GM18517 (cell line): Measurements from ENCODE around the gene SHC1.

ENCODE experiments used
- ATAC-seq: cut with Tn5 transposase; IDR thresholded peaks from one replicate; pipeline ENCODE4 v1.9.1; 2021; ENCODE audit warnings: mild to moderate bottlenecking, moderate library complexity; ENCODE audit not compliant: unreplicated experiment

SHC1 gene

DNA sequence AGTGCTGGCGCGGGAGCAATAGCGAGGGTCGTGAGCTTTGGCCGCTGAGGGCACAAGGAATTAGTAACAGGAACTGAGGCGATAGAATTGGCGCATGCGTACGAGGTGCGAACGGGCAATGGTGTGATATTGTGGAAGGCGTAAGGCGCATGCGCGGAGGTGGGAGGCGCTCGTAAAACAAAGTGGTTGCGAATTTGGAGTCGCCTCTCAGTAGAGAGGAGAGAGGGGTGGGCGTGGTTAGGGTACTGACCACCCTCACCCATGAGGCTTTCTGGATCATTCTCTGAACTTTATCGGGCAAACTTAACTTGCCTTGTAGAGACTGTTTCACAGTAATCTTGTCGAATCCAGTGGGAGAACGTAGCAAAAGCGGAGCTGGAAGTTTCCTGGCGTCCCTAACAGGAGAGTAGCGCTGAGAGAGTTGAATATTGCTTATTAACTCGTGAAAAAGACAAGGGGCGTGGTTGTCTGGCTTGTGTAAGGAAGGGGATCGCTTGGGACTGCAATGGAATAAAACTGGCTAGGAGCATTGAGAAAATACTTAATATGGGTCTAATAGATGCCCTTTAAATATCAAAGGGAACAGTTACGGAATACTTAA lies 4.4 kb upstream of the SHC1 start:
- peak; percentile 45 for ATAC-seq

DNA sequence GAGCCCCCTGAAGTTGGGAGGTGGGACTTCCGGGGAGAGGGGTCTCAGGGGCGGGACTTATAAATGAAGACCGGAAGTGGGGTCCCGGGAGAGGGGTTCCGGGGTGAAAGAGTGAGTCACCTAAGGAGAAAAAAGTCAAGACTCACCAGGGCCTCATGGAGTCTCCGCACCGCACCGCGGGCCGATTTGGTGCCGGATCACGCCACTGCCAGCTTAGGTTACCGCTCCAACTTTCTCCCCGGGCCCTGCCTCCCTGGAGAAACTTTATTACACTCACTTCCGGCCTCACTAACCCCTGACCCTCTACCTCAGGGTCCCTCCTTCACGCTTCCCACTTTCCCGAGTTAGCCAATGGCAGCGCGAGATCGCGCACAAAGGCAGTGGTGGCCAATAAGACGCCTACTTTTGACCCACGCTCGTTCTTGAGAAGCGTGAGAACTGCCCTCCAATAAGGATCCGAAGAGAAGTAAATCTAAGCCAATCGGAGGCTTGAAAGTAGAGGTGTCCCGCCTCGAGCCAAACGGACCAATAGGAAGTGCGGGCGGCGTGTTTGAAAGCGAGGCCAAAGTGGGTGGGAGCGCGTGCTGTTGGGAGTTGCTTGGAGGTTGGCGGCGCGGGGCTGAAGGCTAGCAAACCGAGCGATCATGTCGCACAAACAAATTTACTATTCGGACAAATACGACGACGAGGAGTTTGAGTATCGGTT lies 3.7 kb upstream of the SHC1 start, which contains the start of gene CKS1B:
TSS of gene CKS1B (plus strand) at position 580 of the 706 bp plus-strand sequence. CDS start at position 645, 65 bp downstream.
- peak; percentile 73 for ATAC-seq

DNA sequence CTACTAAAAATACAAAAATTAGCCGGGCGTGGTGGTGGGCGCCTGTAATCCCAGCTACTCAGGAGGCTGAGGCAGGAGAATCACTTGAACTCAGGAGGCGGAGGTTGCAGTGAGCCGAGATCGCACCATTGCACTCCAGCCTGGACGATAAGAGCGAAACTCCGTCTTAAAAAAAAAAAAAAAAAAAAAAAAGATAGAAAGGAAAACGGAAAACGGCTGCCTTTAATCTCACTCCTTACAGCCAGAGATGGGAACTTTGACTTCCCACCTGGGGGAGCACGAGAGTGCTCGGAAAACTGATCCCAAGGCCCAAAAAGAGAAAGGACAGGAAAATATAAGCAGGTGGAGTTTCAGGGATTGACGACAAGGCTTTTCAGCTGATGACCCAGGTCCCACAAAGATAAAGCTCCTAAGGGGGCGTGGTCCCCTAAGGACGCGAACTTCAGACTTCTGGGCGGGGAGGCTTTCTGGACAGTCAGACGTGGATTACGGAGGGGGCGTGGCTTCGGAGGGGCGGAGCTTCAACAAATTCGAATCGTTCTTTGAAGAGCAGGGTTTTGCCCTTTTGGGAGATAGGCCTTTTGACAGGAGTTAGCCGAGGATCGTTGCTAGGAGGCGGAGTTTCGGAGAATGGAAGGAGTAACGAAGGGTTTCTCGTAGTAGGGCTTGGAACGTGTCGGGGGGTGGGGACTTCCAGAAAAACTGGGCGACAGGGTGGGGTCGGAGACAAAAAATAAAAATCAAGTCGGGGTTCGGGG lies 3.0 kb upstream of the SHC1 start:
- ATAC-seq: no peak

DNA sequence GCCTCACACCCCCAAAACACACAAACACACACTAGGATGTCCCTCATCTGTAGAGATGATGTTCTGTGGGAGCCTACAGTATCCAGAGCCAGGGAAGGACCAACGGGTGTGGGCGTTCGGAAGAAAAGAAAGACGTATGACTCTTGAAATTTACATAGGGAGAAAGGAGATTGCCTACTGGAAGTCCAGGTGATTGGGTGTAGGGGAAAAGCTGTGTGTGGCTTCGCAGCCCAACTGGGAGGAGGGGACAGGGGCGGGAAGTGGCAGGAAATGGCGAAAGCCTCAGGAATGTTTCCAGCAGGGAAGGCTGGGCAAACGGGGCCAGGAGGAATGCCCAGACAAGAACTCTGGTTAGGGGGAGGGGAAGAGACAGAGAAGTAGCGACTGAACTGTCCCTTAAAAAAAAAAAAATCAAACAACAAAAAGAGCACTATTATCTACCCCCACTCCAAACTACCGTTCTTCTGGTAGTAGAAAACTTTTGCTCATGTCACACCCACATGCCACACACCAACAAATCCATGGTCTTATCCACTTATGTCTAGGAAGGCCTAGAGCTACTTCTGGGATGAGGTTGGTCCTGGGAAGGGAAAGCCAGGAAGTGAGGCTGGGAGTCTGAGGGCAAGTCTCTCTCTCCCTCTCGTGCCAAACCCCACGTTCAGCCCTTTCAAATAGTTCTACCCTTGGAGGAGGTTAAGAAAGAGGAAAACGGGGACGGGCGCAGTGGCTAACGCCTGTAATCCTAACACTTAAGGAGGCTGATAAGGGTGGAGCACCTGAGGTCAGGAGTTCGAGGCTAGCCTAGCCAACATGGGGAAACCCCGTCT lies 2.2 kb upstream of the SHC1 start:
- ATAC-seq: no peak

DNA sequence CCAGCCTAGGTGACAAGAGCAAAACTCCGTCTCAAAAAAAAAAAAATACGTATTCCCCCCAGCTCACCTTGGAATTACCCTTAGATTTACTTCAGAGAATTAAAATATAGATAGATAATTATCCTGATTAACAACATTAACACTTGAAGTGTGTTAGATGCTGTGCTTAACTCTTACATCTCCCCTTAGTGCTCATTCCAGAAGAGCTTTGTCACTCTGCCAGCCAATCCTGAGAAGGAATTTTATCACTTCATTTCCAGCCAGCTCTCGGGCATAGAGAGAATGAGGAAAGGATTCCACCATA lies 1.6 kb upstream of the SHC1 start:
- ATAC-seq: no peak

DNA sequence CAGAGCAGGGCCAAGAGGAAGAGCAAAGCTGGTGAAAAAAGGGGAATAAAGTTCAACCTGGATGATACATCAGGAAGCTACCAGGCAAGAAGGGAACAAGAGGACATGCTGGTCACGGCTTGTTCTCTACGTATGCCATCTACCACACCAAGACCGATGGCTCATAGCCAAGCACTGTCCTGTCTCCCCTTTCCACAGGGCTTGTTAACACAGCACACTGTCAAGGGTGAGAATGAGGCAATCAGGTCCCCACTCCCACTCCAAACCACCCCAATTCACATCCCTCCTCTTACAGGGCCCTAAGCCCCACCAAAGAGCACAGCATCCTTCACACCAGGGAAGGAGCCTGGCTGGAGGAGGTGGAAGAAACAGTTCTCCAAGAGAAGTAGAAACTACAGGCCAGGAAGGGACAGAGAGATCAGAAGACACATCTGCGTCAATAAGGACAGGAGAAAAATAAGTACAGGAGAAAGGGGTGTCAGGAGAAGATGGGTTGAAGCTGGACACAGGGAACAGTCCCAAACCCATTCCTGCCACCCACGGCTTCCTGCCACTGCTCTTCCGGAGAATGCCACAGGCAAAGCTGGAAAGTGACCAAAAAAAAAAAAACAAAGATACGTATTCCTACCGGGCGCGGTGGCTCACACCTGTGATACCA lies 923 bp upstream of the SHC1 start:
- no peak for ATAC-seq

DNA sequence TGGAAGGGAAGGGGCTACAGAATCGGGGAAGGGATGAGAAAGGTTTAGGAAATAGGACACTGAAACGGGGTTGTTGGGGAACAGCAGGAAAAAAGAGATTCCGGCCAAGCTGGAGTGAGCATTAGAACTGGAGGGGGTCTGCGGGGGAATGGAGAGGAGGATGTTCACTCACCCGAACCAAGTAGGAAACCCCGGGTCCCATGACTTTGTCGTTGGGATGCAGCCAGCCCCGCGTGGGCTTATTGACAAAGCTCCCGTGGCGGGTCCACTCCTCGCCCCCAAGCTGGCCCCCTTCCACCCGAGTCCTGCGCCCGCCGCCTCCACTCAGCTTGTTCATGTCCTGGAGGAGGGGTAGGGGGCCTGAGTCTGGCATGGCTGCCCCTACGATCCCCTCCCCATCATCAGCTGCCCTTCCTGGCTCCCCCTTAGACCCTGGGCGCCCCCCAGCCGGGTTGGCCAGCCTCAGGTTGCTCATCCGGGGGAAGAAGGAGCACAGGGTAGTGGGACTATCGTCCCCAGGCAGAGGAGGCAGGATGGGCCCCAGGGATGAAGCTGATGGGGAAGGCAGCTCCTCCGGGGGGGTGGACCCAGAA lies 591 bp downstream of the SHC1 start:
- no peak for ATAC-seq

DNA sequence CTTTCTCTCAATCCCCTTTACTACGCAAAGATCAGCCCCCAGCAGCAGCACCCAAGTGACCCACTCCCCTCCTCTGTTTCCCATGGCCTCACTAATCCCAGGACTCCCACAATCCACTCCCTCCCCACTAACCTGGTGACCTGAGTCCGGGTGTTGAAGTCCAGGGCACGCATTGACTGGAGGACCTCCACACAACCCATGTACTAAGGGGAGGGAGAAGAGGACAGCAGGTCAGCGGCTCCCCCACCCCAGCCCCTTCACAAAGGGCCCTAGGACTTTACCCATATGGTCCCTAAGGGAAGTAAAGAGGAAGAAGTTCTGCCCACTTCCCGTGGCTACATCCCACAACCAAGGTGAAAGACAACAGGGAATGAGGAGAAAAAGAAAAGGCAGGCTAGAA lies 1.3 kb downstream of the SHC1 start:
- no peak for ATAC-seq

DNA sequence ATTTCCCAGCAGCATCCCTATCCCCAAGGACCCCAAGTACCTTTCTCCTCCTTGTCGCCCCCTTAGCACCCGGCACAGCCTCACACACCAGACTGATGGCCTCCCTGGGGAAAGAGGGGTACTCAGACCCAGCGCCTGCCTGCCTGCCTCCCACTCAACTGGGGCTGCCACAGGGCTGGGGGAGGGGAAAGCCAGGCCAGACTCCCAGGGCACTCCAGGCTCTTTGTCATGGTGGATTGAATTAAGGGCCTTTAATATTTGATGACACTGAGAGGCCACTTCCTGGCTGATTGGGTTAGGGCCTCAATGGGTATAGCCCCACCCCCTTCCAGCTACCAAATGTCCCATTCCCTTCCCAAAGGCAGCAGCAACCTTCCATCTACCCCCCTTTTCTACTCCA lies 1.8 kb downstream of the SHC1 start:
- no peak for ATAC-seq

DNA sequence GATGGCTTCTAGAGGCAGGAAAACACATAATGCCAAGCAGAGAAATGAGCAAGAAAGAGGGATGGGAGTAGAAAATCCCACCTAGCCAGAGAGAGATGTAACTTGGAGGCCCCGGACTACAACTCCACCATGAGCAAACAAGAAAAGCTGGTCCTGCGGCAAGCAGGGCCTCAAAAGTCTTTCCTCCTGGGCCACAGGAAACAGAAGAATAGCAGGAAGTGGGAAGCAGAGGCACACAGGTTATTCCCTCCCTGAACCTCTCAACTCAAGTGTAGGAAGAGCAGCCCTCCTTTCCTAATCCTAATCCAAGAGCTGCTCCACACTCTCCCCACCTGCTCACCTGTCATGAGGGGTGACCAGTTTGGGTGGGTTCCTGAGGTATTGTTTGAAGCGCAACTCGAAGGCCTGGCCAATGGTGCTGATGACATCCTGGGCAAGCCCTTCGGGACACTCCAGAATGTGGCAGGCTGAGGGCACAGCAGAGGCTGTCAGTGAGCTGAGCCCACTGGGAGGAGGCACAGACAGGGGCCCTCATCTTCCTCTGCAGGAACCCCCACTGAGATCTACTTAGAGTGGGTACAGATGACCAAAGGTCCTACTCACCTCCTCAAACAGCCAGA lies 3.1 kb downstream of the SHC1 start:
- no peak for ATAC-seq

DNA sequence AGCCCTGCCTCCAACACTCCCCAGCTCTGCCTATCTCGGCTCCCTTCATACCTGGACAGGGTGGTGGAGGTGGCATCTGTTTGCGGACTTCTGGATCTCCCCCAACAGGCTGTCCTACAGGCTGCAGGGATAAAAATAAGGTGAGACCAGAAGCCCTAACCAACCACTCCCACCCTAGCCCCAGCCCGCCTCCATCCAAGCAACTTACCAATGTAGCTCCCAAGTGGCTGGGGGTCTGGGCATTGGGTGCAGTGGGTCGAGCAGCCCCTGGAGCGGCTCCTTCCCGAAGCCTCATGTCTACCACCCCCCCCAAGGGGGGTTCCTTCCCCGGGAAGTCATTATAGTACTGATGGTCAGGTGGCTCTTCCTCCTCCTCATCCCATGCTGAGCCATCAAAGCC lies 4.4 kb downstream of the SHC1 start:
- no peak for ATAC-seq

DNA sequence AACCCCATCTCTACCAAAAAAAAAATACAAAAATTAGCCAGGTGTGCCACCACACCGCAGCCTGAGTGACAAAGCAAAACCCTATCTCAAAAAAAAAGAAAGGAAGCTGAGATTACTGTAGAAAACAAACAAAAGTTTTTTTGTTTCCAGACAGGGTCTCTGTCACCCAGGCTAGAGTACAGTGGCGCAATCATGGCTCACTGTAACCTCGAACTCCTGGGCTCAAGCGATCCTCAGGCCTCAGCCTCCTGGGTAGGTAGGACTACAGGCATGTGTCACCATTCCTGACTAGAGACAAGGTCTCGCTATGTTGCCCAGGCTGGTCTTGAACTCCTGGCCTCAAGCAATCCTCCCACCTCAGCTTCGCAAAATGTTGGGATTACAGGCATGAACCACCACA lies 6.2 kb downstream of the SHC1 start:
- ATAC-seq: no peak

DNA sequence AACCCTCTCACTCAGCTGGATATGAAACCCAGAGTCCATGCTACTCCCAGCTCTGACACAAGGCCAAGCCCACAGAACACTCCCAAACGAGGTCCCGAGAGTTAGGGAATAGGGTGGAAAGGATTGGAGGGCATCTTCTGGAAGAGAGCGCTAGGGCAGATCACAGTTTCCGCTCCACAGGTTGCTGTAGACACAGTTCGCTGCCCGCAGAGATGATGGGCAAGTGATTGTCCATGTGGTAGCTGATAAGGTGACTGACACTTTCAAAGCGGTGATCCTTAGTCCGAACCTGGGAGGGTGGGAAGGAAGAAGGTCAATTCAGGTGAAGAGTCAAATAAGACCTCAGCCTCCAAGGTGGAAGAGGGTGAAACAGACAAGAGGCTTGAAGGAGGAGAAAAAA lies 6.9 kb downstream of the SHC1 start:
- ATAC-seq: no peak

DNA sequence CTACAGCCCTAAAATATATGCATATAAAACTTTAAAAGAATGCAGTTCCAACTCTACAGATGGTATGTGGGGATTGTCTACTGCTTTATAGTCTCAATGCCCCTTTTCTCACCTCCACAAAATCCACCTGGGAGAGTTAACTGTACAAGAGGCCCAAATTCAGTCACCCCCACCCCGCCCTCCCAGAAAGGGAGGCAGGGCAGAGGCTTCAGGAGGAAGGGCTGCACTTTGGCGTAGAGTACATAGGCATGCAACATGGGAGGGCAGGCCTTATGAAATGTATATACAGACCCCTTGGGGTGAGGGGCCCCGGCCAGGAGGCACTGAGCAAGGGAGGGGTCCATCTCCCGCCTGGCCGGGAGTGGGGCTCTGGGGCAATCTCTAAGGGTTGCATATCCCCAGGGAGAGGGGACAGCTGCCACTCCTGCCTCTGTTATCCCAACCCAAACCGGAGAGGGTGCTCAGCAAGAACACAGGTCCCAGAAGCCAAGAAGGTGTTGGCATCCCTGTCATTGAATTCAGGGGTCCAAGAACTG lies 7.7 kb downstream of the SHC1 start:
- no peak for ATAC-seq

DNA sequence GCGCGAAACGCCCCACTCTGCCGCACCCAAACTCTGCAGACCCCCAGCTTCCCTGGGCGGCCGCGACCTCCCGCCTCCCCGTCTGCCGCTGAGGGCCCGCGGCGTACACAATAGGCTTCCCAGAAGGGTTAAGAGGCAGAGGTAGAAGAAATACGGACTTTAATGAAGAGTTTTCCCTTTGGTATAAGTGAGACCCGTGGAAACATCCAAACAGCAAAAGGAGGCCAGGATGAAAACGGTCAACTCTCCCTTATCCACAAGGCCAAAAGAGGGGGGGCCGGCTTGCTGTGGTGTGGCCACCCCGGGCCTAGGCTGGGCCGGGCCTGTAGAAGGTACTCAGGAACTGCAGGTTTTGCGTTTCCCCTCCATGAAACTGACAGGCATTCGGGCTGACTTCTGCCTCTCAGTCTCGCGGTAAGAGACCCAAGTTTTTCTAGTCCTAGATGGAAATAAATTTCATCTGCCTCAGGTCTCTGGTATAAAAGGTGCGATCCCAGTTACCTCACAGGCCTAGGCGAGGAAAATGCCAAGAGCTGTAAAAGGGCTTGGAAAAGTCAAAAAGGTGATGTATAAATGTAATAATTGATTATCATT lies 8.3 kb downstream of the SHC1 start:
- ATAC-seq: no peak

DNA sequence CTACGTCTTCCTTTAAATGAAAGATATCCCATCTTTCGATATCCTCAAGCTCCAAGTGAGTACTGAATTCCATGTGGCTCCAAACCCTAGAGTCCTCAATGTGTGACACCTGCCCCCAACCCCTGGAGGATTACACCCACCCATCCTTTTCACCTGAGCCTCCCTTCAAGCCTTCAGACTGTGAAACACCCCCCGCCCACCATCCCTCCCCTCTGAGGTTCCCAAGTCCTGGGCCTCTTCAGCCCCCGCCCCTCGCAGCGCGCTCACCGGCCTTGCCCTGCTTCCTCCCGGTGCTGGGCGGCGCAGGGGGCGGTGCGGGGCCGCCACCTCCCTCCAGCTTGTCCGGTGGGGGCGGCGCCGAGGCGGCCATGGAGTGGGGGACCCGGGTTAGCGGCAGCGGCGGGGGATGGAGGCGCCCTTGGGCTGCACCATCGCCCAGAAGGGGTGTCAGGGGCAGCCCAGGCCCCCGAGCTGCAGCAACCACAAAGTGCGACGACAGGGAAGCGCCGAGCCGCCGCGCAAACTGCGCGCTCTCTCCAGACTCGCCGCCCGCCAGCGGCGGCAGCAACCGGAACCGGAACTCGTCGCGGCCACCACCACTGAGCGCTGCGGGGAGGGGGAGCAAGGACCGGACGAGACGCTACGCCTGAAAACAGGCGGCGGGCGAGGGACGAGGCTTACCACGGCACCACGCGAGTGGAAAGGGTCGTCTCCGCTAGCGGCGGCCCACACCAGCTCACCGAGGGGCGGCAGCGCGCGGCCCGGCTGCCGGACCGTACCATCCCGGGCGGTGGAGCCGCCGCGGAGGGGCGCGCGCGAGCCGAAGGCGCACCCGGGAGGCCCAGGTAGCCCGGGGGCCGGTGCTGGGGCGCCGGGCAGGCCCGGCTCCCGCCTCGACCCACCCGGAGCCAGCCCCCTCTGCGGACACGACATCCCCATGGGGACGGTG lies 9.1 kb downstream of the SHC1 start, which contains the start of gene PYGO2:
TSS of gene PYGO2 (minus strand) at position 576 of the 949 bp plus-strand sequence. CDS start at position 370, 206 bp downstream.
- peak; percentile 71 for ATAC-seq

DNA sequence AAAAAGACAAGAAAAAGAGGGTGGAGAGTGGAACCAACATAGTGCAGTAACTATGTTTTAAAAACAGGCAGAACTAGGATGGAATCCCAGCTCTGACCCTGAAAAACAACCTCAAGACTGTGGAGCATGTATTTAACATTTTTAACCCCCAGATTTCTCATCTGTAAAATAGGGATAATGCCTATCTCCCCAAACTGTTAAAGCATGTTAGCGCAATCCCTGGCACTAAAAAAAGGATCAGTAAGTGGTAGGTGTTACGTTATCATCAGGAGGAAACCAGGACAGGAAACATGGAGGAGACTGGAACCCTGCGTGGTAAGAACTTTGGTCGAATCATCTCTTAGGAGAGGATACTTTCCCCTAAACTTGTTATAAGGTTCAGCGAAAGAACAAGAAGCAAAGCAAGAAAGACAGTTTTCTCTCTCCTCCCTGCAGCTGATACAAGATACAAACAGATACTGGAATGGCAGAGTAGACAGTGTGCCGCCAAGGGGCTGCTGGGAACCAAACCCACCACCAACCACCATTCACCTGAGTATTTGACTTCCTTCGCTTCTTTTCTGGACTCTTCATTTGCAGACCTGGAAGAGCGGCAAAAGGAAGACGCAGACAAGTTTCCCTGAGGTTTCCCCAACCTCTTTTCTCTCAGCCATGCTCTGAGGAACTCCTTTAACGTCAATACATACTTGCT lies 10.0 kb downstream of the SHC1 start:
- no peak for ATAC-seq

DNA sequence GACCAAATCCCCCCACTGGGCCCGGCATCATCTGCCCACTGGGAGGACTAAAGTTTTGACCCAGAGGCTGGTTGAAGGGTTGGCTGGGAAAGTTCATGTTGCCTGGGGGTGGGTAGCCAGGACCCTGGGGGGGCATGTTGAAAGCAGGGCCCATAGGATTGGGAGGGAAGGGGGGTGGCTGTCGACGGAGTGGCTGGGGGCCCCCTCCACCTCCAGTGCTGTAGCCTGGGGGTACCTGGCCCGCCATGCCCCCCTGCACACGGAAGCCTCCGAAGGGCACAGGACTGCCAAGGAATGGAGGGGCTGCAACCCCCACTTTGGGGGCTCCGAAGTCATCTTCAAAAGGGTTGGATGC lies 11.1 kb downstream of the SHC1 start:
- no peak for ATAC-seq
